VCaP (cell line): Measurements from ENCODE around the gene DAP.
"Not testable (repeated sequence)": the region's sequence is repeated elsewhere in the genome, so short reads cannot be mapped to it uniquely, and the experiment has no call there.

Source experiments
- H3K27ac ChIP-seq: fragments of 450-650 bp; 2 replicates; pipeline ENCODE4 v1.5.1; 2017
- TF ChIP-seq, protein P1 (sequence below): fragments of 450-650 bp; conservative IDR thresholded peaks from 2 replicates; pipeline ENCODE4 v1.5.1; 2017; ENCODE audit warnings: mild to moderate bottlenecking, moderate library complexity

DAP gene

DNA sequence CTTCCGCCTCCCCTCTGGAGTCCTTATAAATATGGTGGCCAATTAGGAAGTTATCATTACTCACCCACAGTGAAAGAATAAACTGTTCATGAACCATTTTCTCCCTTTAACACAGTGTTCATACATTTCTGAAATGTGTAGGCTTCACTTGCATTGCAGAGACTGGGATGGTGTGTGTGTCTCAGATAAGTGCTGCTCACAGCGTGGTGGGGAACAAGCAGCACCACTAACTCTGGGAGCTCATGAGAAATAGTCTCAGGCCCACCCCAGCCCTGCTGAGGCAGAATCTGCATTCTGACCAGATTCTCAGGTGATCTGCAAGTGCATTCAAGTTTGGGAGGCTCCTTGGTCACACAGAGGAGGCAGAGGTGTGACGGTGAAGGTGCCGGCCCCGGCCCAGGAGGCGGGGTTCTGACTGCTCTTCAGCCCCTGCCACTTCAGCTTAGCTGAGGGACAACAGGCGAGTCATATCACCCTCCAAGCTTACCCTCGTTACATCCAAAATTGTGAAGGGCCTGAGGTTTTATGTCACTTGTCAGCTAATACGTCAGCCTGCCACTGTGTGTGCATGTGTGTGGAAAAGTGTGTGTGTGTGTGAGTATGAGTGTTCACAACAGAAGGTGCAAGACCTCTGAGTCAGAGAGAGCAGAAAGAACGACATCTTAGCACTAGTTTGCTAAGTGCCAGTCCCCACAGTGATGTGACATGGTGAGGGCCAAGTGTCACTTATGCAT, 34.7 kb downstream of the DAP start:
- TF ChIP-seq, protein P1, sequence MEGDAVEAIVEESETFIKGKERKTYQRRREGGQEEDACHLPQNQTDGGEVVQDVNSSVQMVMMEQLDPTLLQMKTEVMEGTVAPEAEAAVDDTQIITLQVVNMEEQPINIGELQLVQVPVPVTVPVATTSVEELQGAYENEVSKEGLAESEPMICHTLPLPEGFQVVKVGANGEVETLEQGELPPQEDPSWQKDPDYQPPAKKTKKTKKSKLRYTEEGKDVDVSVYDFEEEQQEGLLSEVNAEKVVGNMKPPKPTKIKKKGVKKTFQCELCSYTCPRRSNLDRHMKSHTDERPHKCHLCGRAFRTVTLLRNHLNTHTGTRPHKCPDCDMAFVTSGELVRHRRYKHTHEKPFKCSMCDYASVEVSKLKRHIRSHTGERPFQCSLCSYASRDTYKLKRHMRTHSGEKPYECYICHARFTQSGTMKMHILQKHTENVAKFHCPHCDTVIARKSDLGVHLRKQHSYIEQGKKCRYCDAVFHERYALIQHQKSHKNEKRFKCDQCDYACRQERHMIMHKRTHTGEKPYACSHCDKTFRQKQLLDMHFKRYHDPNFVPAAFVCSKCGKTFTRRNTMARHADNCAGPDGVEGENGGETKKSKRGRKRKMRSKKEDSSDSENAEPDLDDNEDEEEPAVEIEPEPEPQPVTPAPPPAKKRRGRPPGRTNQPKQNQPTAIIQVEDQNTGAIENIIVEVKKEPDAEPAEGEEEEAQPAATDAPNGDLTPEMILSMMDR: no peak
- no peak overlapping the region for H3K27ac ChIP-seq

DNA sequence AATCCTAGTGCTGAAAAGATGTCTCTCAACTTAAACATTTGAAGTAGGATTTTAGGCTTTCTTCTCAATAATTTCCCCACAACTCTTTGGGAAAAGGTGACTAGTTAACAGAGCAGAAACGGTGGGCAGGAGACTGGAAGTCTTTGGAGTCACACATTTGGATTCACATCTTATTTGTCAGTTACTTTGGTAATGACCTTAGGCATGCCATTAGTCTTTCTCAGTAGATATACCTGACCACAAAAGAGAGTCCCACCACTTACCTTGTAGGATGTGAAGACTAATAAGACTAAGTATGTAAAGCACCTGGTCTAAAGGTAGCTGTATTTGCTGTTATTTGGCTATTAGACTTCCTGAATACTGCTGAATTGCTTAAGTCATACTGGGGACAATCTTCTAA, 35.4 kb downstream of the DAP start:
- TF ChIP-seq, protein P1: no peak
- no peak overlapping the region for H3K27ac ChIP-seq

DNA sequence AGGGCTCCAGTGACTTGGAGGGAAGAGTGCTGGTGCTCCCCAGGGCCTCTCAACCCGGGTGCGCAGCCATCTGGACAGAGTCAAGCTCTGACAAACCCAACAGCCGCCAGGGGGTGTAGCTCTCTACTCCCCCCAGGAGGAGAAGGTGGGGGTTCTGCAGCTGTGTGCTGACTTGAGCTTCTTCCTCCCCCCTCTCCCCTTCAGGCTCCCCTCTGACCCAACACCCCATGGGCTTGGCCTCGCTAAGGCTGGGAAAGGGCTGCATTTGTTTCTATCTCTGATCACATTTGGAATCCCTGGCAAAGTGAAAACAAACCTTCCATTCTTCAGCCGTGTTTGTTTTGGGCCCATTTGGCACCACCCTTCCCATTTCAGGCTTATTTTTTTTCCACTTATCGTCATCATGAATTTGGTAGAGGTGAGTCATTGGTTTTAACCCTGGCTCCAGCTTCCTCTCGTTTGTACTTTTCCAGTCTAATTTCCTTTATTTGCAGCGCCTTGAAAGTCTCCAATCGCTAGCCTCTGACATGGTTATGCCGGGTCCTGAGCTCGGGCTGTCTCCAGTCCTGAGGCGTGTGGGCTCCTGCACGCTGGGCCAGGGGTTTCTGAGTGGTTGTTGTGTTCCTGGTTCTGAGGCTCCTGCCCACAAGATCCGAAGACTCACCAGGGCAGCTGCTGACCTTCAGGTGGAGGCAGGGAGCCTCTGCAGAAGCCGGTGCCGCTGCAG, 36.1 kb downstream of the DAP start:
- TF ChIP-seq, protein P1: no peak
- no peak overlapping the region for H3K27ac ChIP-seq

- TF ChIP-seq, protein P1: no peak
- H3K27ac ChIP-seq: no peak overlapping the region
These were observed 37.5 kb downstream of the DAP start for GRCh38 chr5:10723514-10723913.

- not testable (repeated sequence) for H3K27ac ChIP-seq
These were observed 40.3 kb downstream of the DAP start for GRCh38 chr5:10720766-10721165.

DNA sequence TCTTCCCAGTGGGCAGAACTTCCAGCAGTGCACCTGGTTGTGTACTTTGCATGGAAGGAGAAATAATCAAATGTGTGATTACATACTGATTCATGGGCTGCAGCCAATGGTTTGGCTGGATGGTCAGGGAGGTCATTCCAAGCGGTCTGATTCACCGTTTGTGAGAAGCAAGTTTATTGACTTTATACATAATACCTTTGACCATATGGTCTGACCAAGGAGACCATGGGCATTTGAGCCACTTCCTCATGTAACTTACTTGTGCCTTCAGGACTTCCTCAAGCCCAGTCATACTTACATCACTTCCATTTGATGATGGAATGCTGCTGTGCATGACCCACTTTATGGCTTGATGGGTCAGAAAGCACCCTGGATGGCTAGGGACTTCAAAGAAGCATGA, 41.1 kb downstream of the DAP start:
- TF ChIP-seq, protein P1: no peak

GRCh38 chr5:10718617-10719016, 42.4 kb downstream of the DAP start:
- not testable (repeated sequence) for H3K27ac ChIP-seq

More for the DNA sequence above, 41.1 kb downstream of the DAP start:
- H3K27ac ChIP-seq: no peak overlapping the region

GRCh38 chr5:10716825-10717224, 44.2 kb downstream of the DAP start:
- not testable (repeated sequence) for H3K27ac ChIP-seq

DNA sequence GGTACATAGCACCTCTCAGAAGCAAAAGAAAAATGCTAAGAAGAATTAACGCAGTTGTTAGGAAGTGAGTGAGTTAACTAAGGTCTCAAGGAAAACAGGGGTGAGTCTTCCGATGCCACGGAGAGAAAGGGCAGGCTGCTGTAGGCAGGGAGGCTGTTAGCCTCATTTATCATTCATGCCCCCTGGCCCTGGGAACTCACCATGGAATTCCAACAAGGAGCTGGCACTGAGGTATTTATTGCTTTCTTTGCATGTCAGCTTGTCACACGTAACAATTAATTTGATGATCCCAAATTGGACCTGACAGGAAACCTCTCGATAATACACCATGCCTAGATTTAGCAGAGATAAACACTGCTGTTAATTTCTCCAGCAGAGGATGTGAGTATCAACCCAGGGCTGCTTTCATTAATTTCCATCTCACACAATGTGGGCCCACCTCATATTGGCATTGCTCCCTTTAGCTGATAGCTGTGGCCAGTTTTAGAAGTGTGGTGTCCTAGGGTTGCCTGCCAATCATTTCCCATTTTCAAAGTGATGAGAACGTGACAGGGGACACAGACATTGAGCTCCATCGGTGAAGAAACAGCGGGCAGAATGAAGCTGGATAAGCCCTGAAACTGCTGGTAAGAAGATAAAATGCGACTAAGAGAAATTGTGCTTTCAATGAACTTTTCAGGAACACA, 45.3 kb downstream of the DAP start:
- no peak overlapping the region for H3K27ac ChIP-seq
- TF ChIP-seq, protein P1: no peak
